Measurements from ENCODE around the gene CCDC7.

DNA sequence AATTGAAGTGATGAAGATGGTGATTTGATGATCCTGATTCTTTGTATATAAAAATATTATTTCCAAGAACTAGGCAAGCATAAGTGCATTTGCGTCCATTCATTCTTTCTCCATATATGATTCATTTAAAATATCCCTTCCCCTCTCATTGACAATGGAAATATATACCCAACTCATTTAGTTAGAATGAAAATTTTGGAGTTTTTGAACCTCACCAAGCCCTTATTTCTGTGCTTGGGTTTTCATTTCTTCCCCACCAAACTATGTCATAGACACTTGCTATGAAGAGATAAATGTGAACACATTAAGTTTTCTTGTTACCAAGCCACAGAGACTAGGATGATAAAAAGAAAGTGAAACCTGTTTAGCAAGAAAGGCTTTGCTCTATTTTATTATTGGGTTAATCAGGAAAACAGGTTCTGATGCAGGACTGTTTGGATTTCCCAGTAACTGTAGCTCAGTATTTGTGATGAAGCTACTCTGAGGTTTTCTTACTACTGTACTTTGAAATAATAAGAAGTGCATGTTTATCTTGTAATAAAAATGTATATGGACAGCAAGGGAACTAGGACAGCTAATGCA lies 443.8 kb downstream of the CCDC7 start:
- TF ChIP-seq, protein P1, sequence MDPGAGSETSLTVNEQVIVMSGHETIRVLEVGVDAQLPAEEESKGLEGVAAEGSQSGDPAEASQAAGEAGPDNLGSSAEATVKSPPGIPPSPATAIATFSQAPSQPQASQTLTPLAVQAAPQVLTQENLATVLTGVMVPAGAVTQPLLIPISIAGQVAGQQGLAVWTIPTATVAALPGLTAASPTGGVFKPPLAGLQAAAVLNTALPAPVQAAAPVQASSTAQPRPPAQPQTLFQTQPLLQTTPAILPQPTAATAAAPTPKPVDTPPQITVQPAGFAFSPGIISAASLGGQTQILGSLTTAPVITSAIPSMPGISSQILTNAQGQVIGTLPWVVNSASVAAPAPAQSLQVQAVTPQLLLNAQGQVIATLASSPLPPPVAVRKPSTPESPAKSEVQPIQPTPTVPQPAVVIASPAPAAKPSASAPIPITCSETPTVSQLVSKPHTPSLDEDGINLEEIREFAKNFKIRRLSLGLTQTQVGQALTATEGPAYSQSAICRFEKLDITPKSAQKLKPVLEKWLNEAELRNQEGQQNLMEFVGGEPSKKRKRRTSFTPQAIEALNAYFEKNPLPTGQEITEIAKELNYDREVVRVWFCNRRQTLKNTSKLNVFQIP (CRISPR knock-in tag; IDR thresholded peaks at IDR 0.05; ENCODE audit: borderline replicate concordance, low read depth), result no peak
- TF ChIP-seq ZC3H10 (CRISPR knock-in tag; IDR thresholded peaks at IDR 0.05) (no peak), ZFP30 (CRISPR knock-in tag; IDR thresholded peaks at IDR 0.05) (no peak), OSR1 (CRISPR knock-in tag; IDR thresholded peaks at IDR 0.05) (no peak), ZFP3 (CRISPR knock-in tag; IDR thresholded peaks at IDR 0.05) (no peak)
